Hepatocyte (in vitro differentiated cells): Measurements from ENCODE around the gene ATP1A1.

Source experiments
- CTCF ChIP-seq: fragments of 200-600 bp; sonication (generic); IDR thresholded peaks from 2 replicates; pipeline ENCODE4 v1.5.1; 2016; ENCODE audit warnings: antibody characterized with exemption, mild to moderate bottlenecking; ENCODE audit not compliant: poor library complexity
- EZH2 ChIP-seq: fragments of 200-600 bp; sonication (generic); IDR thresholded peaks from 2 replicates; pipeline ENCODE4 v1.6.1; 2016; ENCODE audit warnings: antibody characterized with exemption, mild to moderate bottlenecking, borderline replicate concordance
- EZH2phosphoT487 ChIP-seq: fragments of 200-600 bp; sonication (generic); IDR thresholded peaks from one replicate; pipeline ENCODE4 v1.6.1; 2018; ENCODE audit warnings: antibody characterized with exemption, mild to moderate bottlenecking, low read depth, moderate library complexity; ENCODE audit not compliant: unreplicated experiment, severe bottlenecking

- TF ChIP-seq CTCF (no peak), EZH2 (no peak), EZH2phosphoT487 (no peak)
Measured at GRCh38 chr1:116445534-116445933, 72.5 kb downstream of the ATP1A1 start.
